ENCODE results near the gene RANBP9.
A peak's percentile ranks its signal among the peaks of the same experiment; 100 is the strongest.

Gene RANBP9

DNA sequence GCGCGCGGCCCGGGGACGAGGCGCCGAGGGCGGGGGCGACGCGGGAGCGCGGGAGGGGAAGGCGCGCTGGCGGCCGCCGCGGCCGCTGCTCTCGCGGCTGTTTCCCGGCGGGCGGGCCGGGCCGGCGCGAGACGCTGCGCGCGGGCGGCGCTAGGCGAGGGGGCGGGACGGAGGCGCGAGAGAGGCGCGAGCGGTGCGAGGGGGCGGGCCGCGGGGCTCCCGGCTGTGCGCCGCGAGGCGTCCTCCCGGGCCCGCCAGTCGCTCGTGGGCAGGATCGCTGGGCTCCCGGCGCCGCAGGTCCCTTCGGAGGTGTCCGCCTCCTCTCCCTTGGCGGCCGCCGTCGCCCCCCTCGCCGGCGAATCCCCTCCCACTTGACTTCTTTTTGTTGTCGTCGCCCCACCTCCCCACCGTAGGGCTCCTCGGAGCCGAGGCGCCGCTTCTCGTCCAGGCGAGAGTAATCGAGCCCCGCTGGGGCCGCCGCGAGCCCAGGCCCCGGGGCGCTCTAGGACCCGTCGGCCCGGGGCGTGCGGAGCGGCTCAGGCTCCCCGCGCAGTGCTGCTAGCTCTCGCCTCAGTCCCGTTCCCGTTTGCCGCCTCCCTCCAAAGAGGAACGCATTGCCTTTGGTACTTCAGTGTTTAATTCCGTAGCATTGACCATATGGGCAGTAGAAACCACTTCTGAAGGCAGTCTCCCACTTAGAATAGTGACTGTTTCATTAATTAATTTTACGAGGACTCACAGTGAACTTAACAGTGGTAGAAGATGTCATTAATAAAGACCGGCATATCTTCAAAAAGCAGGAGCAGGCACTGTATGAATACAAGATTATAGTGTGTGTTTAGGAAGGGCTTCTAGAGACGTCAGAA is at the start of gene RANBP9:
TSS of gene RANBP9 (minus strand) at position 103 of the 866 bp plus-strand sequence. CDS start 330 bp downstream, outside the sequence.
- Histone ChIP-seq H3K9me3 (ENCODE audit: control insufficient read depth, insufficient read depth, low read depth, low read length) (no peaks in the 10 kb centered on the region), H3K4me3 (ENCODE audit: low read depth, low read length) (peak within 1 kb of the TSS; percentile 88), H3K27ac (ENCODE audit: extremely low read depth, low read depth, low read length) (peak within 1 kb of the TSS; percentile 96), H3K4me1 (ENCODE audit: control insufficient read depth, insufficient read depth, low read length) (peaks cover 6% of the 10 kb centered on the region; the same call in 1 of the 2 replicates), H3K36me3 (ENCODE audit: control insufficient read depth in 2 of 2, insufficient read depth in 1 of 2, low read length in 2 of 2) (no peaks in the 10 kb centered on the region; a peak in 1 of 3 replicates)
- POLR2A ChIA-PET, result interaction anchor here (1.2 to 2.8 kb wide), 2 partner anchors 24 to 96 kb away, joined by 3 to 23 read pairs; partner anchors contain the start of gene NOL7
- CTCF ChIA-PET, result interaction anchor here (0.6 to 1.0 kb wide), 5 partner anchors 63 to 1510 kb away, joined by 3 to 4 read pairs (median 3); partner anchors contain the start of gene NOL7
- TF ChIP-seq, protein P1, sequence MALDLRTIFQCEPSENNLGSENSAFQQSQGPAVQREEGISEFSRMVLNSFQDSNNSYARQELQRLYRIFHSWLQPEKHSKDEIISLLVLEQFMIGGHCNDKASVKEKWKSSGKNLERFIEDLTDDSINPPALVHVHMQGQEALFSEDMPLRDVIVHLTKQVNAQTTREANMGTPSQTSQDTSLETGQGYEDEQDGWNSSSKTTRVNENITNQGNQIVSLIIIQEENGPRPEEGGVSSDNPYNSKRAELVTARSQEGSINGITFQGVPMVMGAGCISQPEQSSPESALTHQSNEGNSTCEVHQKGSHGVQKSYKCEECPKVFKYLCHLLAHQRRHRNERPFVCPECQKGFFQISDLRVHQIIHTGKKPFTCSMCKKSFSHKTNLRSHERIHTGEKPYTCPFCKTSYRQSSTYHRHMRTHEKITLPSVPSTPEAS (tag by site-specific recombination; IDR thresholded peaks at IDR 0.05), result no peak
- TF ChIP-seq ZBTB1 (tag by site-specific recombination; IDR thresholded peaks at IDR 0.05), result 0 out of 2 replicates have a peak, but pooled peaks have one; percentile 10
- TF ChIP-seq IKZF3 (tag by site-specific recombination; IDR thresholded peaks at IDR 0.05), result 0 out of 2 replicates have a peak, but pooled peaks have one; percentile 6
- 0 out of 2 replicates have a peak, but pooled peaks have one; percentile 47 for TF ChIP-seq ZNF629 (tag by site-specific recombination; IDR thresholded peaks at IDR 0.05)
- TF ChIP-seq, protein P2, sequence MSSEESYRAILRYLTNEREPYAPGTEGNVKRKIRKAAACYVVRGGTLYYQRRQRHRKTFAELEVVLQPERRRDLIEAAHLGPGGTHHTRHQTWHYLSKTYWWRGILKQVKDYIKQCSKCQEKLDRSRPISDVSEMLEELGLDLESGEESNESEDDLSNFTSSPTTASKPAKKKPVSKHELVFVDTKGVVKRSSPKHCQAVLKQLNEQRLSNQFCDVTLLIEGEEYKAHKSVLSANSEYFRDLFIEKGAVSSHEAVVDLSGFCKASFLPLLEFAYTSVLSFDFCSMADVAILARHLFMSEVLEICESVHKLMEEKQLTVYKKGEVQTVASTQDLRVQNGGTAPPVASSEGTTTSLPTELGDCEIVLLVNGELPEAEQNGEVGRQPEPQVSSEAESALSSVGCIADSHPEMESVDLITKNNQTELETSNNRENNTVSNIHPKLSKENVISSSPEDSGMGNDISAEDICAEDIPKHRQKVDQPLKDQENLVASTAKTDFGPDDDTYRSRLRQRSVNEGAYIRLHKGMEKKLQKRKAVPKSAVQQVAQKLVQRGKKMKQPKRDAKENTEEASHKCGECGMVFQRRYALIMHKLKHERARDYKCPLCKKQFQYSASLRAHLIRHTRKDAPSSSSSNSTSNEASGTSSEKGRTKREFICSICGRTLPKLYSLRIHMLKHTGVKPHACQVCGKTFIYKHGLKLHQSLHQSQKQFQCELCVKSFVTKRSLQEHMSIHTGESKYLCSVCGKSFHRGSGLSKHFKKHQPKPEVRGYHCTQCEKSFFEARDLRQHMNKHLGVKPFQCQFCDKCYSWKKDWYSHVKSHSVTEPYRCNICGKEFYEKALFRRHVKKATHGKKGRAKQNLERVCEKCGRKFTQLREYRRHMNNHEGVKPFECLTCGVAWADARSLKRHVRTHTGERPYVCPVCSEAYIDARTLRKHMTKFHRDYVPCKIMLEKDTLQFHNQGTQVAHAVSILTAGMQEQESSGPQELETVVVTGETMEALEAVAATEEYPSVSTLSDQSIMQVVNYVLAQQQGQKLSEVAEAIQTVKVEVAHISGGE (tag by site-specific recombination; conservative IDR thresholded peaks at IDR 0.05; ENCODE audit: low read depth), result peak; percentile 32; the same call in 1 of the 2 replicates
- TF ChIP-seq, protein P3, sequence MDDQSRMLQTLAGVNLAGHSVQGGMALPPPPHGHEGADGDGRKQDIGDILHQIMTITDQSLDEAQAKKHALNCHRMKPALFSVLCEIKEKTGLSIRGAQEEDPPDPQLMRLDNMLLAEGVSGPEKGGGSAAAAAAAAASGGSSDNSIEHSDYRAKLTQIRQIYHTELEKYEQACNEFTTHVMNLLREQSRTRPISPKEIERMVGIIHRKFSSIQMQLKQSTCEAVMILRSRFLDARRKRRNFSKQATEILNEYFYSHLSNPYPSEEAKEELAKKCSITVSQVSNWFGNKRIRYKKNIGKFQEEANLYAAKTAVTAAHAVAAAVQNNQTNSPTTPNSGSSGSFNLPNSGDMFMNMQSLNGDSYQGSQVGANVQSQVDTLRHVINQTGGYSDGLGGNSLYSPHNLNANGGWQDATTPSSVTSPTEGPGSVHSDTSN (CRISPR knock-in tag; IDR thresholded peaks at IDR 0.05), result peak; percentile 61; the same call in 1 of the 2 replicates
- peak; percentile 98 for TF ChIP-seq ZNF777 (tag by site-specific recombination; IDR thresholded peaks at IDR 0.05; ENCODE audit: borderline replicate concordance)
- TF ChIP-seq ZNF2 (tag by site-specific recombination; IDR thresholded peaks at IDR 0.05), result peak; percentile 88
- peak; percentile 49; the same call in 1 of the 2 replicates for TF ChIP-seq ZNF341 (tag by site-specific recombination; IDR thresholded peaks at IDR 0.05; ENCODE audit: low read depth)
- TF ChIP-seq, protein P4, sequence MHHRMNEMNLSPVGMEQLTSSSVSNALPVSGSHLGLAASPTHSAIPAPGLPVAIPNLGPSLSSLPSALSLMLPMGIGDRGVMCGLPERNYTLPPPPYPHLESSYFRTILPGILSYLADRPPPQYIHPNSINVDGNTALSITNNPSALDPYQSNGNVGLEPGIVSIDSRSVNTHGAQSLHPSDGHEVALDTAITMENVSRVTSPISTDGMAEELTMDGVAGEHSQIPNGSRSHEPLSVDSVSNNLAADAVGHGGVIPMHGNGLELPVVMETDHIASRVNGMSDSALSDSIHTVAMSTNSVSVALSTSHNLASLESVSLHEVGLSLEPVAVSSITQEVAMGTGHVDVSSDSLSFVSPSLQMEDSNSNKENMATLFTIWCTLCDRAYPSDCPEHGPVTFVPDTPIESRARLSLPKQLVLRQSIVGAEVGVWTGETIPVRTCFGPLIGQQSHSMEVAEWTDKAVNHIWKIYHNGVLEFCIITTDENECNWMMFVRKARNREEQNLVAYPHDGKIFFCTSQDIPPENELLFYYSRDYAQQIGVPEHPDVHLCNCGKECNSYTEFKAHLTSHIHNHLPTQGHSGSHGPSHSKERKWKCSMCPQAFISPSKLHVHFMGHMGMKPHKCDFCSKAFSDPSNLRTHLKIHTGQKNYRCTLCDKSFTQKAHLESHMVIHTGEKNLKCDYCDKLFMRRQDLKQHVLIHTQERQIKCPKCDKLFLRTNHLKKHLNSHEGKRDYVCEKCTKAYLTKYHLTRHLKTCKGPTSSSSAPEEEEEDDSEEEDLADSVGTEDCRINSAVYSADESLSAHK (tag by site-specific recombination; IDR thresholded peaks at IDR 0.05), result peak; percentile 94
- no peak for TF ChIP-seq SETDB1 (IDR thresholded peaks at IDR 0.05; ENCODE audit: insufficient read length, low read length)
- 0 out of 2 replicates have a peak, but pooled peaks have one; percentile 20 for TF ChIP-seq ZNF121 (tag by site-specific recombination; IDR thresholded peaks at IDR 0.05)
- TF ChIP-seq ZNF785 (tag by site-specific recombination; IDR thresholded peaks at IDR 0.05), result peak; percentile 70; the same call in 1 of the 2 replicates
- TF ChIP-seq, protein P5, sequence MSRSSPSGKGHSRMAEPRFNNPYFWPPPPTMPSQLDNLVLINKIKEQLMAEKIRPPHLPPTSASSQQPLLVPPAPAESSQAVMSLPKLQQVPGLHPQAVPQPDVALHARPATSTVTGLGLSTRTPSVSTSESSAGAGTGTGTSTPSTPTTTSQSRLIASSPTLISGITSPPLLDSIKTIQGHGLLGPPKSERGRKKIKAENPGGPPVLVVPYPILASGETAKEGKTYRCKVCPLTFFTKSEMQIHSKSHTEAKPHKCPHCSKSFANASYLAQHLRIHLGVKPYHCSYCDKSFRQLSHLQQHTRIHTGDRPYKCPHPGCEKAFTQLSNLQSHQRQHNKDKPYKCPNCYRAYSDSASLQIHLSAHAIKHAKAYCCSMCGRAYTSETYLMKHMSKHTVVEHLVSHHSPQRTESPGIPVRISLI (tag by site-specific recombination; IDR thresholded peaks at IDR 0.05), result 0 out of 2 replicates have a peak, but pooled peaks have one; percentile 41
- TF ChIP-seq ZNF366 (tag by site-specific recombination; conservative IDR thresholded peaks at IDR 0.05), result 0 out of 2 replicates have a peak, but pooled peaks have one; percentile 20
- TF ChIP-seq ZNF324 (tag by site-specific recombination; IDR thresholded peaks at IDR 0.05), result peak; percentile 83
- peak; percentile 64; the same call in 1 of the 2 replicates for TF ChIP-seq KLF8 (tag by site-specific recombination; IDR thresholded peaks at IDR 0.05)
- TF ChIP-seq, protein P6, sequence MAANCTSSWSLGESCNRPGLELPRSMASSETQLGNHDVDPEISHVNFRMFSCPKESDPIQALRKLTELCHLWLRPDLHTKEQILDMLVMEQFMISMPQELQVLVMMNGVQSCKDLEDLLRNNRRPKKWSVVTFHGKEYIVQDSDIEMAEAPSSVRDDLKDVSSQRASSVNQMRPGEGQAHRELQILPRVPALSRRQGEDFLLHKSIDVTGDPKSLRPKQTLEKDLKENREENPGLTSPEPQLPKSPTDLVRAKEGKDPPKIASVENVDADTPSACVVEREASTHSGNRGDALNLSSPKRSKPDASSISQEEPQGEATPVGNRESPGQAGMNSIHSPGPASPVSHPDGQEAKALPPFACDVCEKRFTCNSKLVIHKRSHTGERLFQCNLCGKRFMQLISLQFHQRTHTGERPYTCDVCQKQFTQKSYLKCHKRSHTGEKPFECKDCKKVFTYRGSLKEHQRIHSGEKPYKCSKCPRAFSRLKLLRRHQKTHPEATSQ (tag by site-specific recombination; IDR thresholded peaks at IDR 0.05), result 0 out of 2 replicates have a peak, but pooled peaks have one; percentile 50
- TF ChIP-seq, protein P7, sequence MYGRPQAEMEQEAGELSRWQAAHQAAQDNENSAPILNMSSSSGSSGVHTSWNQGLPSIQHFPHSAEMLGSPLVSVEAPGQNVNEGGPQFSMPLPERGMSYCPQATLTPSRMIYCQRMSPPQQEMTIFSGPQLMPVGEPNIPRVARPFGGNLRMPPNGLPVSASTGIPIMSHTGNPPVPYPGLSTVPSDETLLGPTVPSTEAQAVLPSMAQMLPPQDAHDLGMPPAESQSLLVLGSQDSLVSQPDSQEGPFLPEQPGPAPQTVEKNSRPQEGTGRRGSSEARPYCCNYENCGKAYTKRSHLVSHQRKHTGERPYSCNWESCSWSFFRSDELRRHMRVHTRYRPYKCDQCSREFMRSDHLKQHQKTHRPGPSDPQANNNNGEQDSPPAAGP (tag by site-specific recombination; IDR thresholded peaks at IDR 0.05), result peak; percentile 76
- peak; percentile 39; the same call in 1 of the 2 replicates for TF ChIP-seq ZNF10 (tag by site-specific recombination; IDR thresholded peaks at IDR 0.05)
- peak; percentile 75 for TF ChIP-seq SP7 (tag by site-specific recombination; IDR thresholded peaks at IDR 0.05)
- peak; percentile 66; the same call in 1 of the 2 replicates for TF ChIP-seq ZNF76 (tag by site-specific recombination; IDR thresholded peaks at IDR 0.05; ENCODE audit: borderline replicate concordance, low read depth)
- TF ChIP-seq HOXC10 (CRISPR knock-in tag; IDR thresholded peaks at IDR 0.05), result peak; percentile 87; the same call in 1 of the 2 replicates
